HG03469 (cell line): ENCODE data around the gene RTN1.

Experiments used
- ATAC-seq: cut with Tn5 transposase; IDR thresholded peaks from one replicate; pipeline ENCODE4 v1.9.1; 2021; ENCODE audit warnings: mild to moderate bottlenecking, moderate library complexity, moderate number of reproducible peaks; ENCODE audit not compliant: unreplicated experiment

RTN1 gene

DNA sequence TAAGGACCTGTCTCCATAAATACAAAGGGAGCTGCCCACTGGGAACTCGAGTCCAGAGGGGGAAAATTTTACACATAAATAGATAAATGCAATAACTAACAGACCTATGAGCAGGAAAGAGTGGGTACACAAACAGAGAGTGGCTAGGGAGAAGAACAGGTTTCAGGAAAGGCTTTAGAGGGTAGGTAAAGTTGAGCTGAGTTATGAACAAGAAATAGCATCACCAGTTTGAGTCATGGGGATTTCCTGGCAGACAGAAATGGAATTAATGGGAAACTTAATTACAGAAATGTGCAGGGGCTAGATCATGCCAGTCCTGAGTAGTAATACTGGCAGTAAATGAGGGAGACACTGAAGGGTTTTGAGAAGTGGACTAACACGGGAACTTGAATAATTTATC, 236.0 kb downstream of the RTN1 start:
- no peak for ATAC-seq

DNA sequence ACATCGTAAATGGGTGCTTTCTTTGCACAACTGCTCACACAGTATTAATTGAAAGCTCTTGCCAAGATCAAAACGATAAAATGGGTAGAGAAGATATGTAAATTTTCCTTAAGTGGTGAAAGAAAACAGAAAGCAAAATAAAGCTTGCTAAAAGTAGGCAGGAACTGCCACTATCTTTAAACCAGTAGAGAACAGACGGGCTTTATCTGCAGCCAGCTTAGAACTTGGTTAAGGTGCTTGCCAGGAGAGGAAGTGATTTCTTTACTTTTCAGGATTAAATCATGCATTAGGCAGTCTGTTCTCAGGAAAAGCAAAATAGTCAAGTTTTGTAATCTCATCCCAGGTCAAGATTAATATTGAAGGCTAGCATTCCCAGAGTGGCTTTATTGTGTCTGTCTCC, 237.1 kb downstream of the RTN1 start:
- no peak for ATAC-seq

DNA sequence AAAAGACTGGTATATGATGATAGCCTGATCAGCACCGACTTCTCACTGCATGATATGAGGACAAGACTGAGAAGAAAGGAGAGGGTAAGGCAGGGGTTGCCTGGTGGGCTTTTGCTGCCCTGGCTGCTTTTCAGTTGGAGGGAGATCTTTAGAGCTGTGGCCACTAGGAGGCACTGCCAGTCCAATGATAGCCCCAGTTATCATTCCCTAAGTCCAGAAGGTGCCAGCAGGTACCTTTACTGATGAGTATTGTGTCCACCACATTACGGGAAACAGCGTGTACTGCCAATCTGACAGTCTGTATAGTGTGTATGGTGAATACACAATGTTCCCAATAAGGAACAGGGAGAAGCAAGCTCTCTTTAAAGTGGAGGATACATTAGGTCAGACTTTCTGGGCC, 238.2 kb downstream of the RTN1 start:
- no peak for ATAC-seq

DNA sequence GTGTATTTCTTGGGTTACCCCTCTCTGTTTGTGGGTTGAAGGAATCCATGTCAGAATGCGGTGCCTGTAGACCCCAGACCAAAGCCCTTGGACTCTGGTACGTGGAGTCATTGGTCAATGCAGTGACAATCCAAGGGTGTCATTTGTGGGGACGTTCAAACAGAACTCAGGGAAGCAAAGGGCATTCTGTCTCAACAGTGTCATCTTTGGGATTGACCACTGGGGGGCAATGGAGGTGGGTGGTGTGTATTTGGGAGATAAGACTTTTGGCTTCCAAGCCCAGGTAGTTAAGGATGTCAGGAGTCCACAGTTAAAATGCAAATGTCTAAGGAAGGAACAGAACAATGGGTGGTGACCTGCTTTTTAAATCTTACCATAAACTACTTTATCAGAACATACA, 239.3 kb downstream of the RTN1 start:
- ATAC-seq, result no peak

DNA sequence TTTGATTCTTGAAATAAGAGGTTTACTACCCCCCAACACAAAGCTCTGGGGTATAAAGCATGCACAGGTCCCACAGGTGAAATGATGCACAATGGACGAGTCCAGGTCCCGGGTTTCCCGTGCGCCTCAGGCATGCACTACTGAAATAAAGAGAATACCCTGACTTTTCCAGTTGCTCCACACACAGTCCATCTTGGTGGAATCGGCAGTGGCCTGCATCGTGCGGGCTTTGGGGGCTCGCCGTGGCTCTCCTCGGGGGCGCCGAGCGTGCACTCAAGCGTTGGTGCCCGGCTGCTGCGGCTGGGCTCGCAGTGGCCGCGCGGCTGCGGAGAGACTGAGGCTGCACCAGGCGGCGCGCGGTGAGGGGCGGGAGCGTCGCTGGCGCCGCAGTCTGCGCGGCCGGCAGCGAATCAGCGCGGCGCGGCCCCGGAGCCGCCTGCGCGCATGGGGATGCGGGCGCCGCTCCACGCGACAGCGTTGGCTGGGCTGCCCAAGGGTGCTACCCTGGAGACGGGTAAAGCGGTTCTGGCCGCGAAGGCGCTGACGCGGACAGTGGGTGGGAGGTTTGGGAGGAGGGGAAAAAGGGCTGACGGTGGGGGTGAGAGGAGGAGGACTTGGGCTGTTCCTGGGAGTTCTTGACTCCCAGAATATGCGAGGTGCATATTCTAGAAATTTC, 240.2 kb downstream of the RTN1 start:
- no peak for ATAC-seq

DNA sequence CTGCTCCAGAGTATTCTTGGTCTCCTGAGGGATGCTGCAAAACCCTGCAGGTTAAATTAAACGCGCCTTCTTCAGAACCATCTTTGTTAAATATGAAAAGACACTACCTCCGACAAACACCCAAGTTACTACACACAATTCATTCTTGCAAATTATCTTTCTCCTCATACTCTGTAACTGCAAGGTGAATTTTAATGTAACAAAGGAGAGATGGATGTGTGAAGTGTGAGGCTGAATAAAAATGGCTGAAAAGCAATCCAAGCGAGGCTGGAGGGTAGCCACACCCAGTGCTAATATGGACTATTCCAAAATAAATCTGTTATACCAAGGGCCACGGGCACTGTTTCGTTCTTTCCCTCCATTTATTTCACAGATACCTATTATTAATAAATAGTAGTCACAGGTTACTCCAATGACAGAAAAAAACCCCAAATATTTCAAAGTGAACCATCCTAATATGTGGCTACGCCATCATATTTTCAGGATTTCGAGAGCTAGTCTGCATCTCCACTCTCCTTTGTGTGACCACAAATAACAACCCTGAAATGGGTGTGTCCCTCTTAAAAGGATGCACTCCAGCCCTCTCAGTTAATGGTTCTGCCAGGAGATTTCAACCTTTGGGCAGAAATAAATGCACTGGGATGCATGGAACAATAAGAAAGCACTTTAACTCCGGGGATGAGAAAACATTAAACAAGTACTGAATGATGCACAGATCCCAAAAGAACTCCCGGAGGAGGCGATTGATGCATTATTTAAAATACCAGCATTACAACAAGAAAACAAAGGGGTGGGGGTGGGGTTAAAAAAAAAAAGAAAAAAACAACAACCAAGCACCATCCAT, 240.9 kb downstream of the RTN1 start:
- ATAC-seq, result no peak

DNA sequence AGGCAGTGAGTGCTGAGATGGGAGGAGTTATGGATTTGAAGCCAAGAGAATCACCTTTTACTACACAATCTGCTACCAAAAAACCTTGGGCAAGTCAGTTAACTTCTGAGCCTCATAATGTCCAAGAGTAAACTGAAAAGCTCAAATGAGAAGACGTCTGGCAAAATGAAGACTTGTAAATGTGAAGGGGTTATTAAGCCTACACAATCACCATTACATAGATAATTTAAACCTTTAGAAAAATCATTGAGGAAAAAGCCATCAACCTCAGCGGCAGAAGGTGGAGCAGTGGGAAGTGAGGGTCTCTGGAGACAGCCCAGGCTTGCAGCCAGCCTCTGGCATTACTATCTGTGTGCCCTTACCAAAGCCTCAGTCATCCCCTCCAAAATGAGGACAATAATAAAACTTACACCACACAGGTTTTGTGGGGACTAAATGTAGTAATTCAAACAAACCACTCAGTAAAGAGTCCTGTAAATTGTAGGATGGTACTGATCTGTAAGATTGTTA, 243.5 kb downstream of the RTN1 start:
- ATAC-seq, result no peak

DNA sequence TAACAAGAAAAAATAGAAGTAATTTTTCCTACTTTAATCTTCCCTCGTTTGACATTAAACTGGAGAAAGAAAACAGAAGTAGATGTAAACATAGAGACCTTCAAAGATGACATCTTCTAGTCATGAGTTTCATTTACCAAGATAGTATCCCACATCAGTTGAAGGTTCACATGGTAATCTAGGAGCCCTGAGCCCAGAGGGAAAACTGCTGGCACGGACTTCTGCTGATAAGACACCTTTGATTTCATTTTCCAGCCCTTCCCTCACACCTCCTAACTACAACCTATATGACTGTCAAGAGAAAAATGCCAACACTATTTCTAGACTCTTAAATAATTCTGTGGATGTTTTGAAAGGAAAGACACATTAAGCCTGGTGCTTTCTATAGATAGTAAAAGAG, 247.9 kb downstream of the RTN1 start:
- ATAC-seq, result no peak

DNA sequence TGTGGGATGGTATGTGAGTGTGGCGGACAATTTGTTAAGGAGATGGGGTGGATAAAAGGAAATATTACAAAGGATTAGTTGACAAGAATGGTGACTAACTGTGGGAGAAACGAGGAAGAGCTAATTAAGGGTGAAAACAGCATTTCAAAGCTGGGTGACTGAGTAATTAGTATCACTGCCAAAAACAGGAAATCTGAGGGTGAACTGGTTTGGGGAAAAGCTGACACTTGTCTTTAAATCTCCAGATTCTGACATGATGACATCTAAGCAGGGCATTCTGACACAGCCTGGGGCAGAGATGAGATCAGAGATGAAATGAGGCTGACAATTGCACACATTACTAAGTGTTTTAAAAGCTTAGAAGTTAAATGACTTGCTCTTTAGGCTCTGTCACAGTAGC, 251.5 kb downstream of the RTN1 start:
- no peak for ATAC-seq

DNA sequence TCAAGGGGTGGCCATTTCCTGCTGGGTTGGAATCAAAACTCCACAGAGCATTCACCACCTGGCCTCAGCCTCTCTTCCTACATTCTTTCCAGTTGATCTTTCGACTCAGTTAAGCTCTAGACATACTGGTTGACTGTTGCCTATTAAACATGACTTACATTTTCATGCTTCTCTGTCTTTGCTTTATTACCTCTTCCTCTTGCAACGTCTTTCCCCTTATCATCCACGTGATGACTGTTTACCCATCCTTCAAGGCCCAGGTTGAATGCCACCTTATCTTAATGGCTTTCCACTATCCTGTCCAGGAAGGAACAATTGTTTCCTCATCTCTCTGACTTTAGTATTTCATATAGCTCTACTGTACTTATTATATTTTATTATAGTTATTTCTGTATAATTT, 269.5 kb downstream of the RTN1 start:
- no peak for ATAC-seq

DNA sequence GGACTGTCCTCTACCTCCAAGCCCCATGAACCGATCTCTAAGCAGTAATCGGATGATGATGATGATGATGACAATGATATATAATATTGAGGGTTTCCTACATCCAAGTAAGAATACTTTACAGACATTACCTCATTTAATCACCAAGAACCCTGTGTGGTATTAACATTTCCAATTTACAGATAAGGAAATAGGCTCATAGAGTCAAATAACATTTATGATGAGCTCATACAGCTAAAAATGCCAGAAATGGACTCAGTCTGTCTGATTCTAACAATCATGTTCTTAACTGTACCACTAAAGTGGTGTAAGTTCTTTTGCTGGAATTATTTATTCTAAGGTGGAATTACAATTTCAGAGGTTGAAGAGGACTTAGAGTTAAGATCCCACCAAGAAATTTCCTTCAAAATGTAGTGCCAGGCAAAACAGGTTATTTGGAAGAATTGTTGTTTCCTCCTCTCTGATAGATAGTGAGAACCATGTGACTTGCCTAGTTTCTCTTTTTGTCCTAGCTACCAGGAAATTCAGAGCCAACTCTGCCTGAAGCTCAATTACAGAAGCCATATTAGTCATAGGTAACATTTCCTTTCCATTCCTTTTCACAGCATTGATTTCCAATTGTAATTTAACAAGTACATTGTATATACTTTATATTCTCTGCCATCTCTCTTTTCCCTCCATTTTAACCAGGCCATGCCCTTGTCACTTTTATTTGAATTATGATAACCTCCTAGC, 270.2 kb downstream of the RTN1 start:
- ATAC-seq, result no peak

DNA sequence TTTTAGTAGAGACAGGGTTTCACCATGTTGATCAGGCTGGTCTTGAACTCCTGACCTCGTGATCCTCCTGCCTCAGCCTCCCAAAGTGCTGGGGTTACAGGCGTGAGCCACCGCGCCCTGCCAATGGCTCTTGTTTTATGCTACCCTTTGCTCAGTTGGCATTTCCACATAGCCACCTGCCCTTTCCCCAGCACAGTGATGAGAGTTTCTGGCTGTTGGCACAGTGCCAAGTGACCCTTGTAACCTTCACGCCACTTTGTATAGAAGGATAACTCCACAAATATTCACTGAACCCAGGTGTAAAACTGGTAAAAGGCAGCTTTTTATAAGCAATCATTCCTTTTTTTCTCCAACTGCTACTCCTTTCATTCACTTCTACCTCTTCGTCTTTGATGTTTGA, 275.5 kb downstream of the RTN1 start:
- ATAC-seq, result no peak

DNA sequence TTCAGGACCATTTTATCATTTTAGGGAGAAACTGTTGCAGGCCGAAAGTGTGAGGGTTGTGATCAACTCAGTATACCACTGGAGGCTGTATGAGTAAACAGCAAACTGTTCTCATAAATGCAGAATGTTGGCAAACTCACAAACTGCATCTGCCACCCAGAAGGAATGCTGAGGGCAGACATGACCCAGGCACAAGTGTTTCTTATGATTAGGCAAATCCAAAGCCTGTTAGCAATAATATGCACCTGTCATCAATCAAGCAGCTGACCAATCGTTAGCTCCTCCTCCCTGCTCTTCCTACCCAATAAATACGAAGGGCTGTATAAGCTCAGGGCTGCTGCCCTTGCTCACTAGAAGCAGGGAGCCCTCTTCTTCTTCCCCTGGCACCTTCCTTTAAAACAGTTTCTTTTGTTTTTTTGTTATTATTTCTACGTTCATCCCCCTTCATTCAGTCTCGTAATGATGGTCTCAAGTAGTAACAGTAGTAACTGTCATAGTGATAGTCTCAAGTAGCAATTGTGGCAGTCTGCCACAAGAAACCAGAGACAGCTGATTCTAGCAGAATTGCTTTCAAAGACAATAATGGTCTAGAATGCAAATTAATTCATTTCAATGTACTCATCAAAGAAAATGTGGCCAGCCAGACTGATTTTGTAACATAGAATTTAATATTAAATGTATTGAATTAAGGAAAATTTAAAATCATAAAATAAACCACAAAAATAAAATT, 278.8 kb downstream of the RTN1 start:
- ATAC-seq, result no peak

DNA sequence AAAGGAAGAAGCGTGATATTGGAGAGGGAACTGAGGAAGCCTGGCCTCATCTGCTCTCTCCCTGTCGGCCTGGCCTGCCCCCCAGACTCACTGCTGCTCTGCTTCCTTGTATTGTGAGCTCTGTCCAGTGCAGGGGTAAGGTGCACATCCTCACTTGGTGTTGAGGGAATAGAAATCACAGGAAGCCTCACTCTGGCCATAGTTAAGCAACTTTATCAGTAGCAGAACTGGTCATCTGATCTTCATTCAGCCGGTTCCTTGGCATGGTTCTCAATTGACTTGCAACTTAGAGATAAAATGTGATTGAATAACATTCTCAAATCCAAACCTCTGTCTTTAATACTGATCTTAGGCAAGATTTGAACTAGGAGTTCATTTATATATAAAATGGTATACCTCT, 282.5 kb downstream of the RTN1 start:
- no peak for ATAC-seq

DNA sequence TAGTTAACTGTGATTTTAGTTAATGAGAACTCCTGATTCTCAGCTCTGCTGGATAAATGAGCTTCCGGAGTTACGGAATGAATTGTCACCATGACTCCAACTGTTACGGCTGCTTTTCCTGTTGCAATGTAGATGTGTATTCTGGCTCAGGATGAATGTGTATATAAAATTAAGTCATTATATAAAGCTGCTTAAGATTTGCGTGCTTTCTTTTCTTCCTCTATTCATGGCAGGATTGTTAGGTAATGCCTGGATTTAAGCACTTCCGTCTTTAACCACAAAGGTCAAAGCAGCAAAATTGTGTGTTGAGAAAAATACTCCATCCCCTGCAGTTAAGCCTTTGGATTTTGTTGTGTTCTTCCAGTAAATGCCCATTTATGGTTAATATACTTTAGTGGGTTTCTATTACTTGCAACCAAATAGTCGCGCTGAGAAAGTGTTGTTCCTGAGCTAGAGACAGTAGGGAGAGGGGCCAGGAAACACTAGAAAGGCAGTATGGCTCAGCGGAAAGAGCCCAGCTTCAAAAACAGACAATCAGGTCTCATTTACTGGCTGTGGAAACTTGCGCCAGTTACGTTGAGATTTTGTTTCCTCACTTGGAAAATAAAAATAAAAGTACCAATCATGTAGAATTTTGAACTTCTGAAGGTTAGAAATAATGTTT, 284.6 kb downstream of the RTN1 start:
- no peak for ATAC-seq

DNA sequence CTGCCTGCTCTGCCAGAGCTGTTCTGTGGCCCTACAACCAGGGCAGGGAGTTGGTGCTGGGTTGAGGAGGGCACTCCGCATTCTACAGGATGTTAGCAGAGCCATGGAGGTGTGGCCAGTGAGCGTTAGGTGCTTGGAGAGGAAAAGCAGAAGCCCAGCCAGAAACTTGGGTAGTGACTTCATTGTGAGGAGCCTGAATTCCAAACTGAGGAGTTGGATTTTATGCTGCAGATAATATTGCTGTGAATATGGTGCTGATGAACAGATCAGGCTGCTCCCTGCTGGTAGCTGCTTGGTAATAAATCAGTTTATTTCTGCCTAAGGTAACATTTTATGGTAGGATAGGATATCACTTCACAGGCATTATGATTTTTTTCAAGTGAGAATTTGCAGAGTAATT, 286.8 kb downstream of the RTN1 start:
- ATAC-seq, result no peak

DNA sequence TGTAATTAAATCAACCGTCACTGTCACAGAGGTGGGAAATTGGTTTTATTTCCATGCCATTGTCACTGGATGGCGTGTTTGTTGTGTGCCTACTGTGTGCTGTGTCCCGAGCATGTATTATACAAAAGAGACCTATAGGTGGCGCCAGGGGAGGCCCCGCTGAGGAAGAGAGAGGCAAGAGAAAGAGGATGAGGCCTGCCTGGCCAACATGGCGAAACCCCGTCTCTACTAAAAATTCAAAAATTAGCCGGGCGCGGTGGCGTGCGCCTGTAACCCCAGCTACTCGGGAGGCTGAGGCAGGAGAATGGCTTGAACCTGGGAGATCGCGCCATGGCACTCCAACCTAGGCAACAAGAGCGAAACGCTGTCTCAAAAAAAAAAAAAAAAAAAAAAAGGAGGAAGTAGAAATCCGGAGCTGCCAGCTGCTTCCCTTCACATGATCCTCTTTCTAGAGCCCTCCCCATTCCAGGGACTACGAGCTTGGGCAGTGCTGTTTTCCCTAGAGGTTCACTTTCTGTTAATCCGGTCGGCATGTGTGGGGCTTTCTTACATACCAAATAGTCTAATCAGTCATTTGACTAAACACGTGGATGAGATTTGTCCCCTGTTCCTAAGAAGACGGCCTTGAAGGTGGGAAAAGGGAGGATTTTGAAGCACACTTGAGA, 287.6 kb downstream of the RTN1 start:
- no peak for ATAC-seq

DNA sequence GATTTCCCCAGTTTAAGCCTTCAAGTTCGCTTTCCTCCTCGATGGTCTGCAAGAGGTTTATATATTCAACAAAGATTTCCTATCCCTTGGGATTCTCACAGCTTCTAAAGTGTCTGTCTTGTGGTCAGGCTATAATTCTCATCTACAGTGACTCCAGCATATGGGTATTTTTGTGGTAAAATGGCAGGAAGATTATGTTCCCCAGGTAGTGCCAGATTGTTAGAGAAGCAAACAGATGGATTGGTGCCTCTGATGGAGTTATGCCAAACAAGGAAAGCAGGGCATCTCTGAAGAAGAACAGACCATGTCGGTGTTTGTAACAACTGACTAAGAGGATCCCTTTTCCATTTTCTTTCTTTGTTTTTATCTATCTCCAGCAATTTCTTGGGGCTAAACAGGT, 288.4 kb downstream of the RTN1 start:
- no peak for ATAC-seq

DNA sequence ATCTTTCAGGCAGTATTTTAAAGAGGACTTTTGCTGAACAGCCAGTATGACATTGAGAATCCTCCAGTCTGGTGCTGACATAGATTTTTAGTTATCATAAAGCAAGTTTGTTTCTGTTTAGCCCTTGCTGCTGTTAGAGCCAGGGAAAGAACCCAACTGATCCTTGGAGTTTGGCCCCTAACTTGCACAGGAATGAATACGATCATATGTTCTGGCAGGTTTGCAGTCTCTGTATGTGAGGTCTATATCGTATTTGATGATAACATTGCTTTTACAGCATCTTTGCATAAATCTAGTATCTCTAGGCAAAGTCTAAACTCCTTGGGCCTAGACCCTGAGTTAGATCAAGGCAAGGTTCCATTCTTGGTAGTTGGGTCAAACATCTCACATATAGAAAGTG, 289.7 kb downstream of the RTN1 start:
- ATAC-seq, result no peak
